HepG2 (cell line): ENCODE measurements around the gene SESN2. TPM values are rescaled to one million over a fixed set of nuclear protein-coding genes. Genes with fewer than 3 reads are reported as not detected.

Source experiments
- ATRX ChIP-seq: sonication (generic); formaldehyde crosslinking; IDR thresholded peaks from 2 replicates; pipeline ENCODE4 v1.4.0; 2020; ENCODE audit warnings: missing genetic modification reagents, borderline replicate concordance
- BRCA1 ChIP-seq: sonication (generic); formaldehyde crosslinking; IDR thresholded peaks from 2 replicates; pipeline ENCODE4 v1.4.0; 2020; ENCODE audit warnings: missing genetic modification reagents
- CBFB ChIP-seq: sonication (generic); formaldehyde crosslinking; IDR thresholded peaks from 2 replicates; pipeline ENCODE4 v1.4.0; 2020; ENCODE audit warnings: missing genetic modification reagents
- CCAR2 ChIP-seq: fragments of 200-400 bp; formaldehyde crosslinking; optimal IDR thresholded peaks from 2 replicates; pipeline ENCODE3; 2018; ENCODE audit warnings: low read depth, mild to moderate bottlenecking, low read length, moderate library complexity
- JUNB ChIP-seq: sonication (generic); formaldehyde crosslinking; IDR thresholded peaks from 2 replicates; pipeline ENCODE4 v1.8.0; 2022; ENCODE audit warnings: missing genetic modification reagents, mild to moderate bottlenecking, borderline replicate concordance
- MAFG ChIP-seq: sonication (generic); formaldehyde crosslinking; IDR thresholded peaks from 2 replicates; pipeline ENCODE4 v1.5.1; 2020; ENCODE audit warnings: mild to moderate bottlenecking, missing genetic modification reagents
- MED8 ChIP-seq: sonication (generic); formaldehyde crosslinking; IDR thresholded peaks from 2 replicates; pipeline ENCODE4 v1.8.1; 2023; ENCODE audit warnings: mild to moderate bottlenecking, missing genetic modification reagents; ENCODE audit not compliant: insufficient replicate concordance
- MEIS1 ChIP-seq: sonication (generic); formaldehyde crosslinking; IDR thresholded peaks from 2 replicates; pipeline ENCODE4 v1.9.0; 2021; ENCODE audit warnings: mild to moderate bottlenecking, missing genetic modification reagents, moderate library complexity, borderline replicate concordance
- MTA3 ChIP-seq: sonication (generic); formaldehyde crosslinking; IDR thresholded peaks from 2 replicates; pipeline ENCODE4 v1.4.0; 2020; ENCODE audit warnings: missing genetic modification reagents
- NFATC3 ChIP-seq: sonication (generic); formaldehyde crosslinking; IDR thresholded peaks from 2 replicates; pipeline ENCODE4 v1.5.1; 2020; ENCODE audit warnings: mild to moderate bottlenecking, missing genetic modification reagents
- PAX8 ChIP-seq: sonication (generic); formaldehyde crosslinking; IDR thresholded peaks from 2 replicates; pipeline ENCODE4 v1.8.0; 2022; ENCODE audit warnings: mild to moderate bottlenecking, missing genetic modification reagents, borderline replicate concordance
- SNRNP70 ChIP-seq: fragments of 200-400 bp; formaldehyde crosslinking; IDR thresholded peaks from 2 replicates; pipeline ENCODE4 v1.6.1; 2017; ENCODE audit warnings: mild to moderate bottlenecking, low read depth, low read length, moderate library complexity
- SOX6 ChIP-seq, 2 experiments: fragments of 450-650 bp in 1 of 2; sonication (generic) in 1 of 2; formaldehyde crosslinking in 1 of 2; IDR thresholded peaks; 2 replicates each; pipeline versions ENCODE4 v1.4.0 to v1.6.1; 2017 to 2020; ENCODE audit warnings: antibody characterized with exemption in 1 of 2, mild to moderate bottlenecking in 1 of 2, missing genetic modification reagents in 1 of 2
- SRF ChIP-seq: IDR thresholded peaks from 2 replicates; pipeline ENCODE4 v1.6.1; 2011; ENCODE audit warnings: mild to moderate bottlenecking, low read depth, low read length, moderate library complexity
- YY1 ChIP-seq: IDR thresholded peaks from 2 replicates; pipeline ENCODE4 v1.6.1; 2011; ENCODE audit warnings: low read length, low read depth, moderate library complexity, mild to moderate bottlenecking; ENCODE audit not compliant: insufficient read depth, insufficient replicate concordance
- ZNF354B ChIP-seq: sonication (generic); formaldehyde crosslinking; IDR thresholded peaks from 2 replicates; pipeline ENCODE4 v1.8.0; 2022; ENCODE audit warnings: mild to moderate bottlenecking, missing genetic modification reagents
- ZNF431 ChIP-seq: sonication (generic); formaldehyde crosslinking; IDR thresholded peaks from 2 replicates; pipeline ENCODE4 v1.9.0; 2022; ENCODE audit warnings: missing genetic modification reagents, low read depth, mild to moderate bottlenecking, borderline replicate concordance
- ZNF562 ChIP-seq: sonication (generic); formaldehyde crosslinking; IDR thresholded peaks from 2 replicates; pipeline ENCODE4 v1.8.0; 2022; ENCODE audit warnings: missing genetic modification reagents, borderline replicate concordance
- polyA plus RNA-seq, 8 experiments: library from polyadenylated mRNA; depleted of rRNA in 3 of 8; stranded (reverse) in 7 of 8; unstranded in 1 of 8; fragments of >200 nt; fragmentation: Illumina TruSeq in 4 of 8; extraction: Trizol in 4 of 8; gene quantifications; 2 replicates each; pipeline versions ENCODE4 v1.2.1 to v1.2.3, GENCODE V29; 2011 to 2016; ENCODE audit warnings: low read depth in 4 of 8, missing spikeins in 1 of 8, mixed read lengths in 1 of 8; ENCODE audit not compliant: insufficient read depth in 1 of 8
- total RNA-seq, 5 experiments: library from RNA; depleted of rRNA; stranded (reverse); fragments of >200 nt; fragmentation: Illumina TruSeq; extraction: Trizol; gene quantifications; 2 replicates each; pipeline ENCODE4 v1.2.3, GENCODE V29; 2016; ENCODE audit warnings: low read depth in 1 of 5
- TF ChIP-seq, protein P1 (sequence below): sonication (generic); formaldehyde crosslinking; IDR thresholded peaks from 2 replicates; pipeline ENCODE4 v1.8.1; 2023; ENCODE audit warnings: mild to moderate bottlenecking, missing genetic modification reagents
- TF ChIP-seq, protein P2 (sequence below): IDR thresholded peaks from 2 replicates; pipeline ENCODE4 v1.6.1; 2016; ENCODE audit warnings: missing biosample characterization, missing genetic modification reagents, low read depth
- TF ChIP-seq, protein P3 (sequence below): sonication (generic); formaldehyde crosslinking; IDR thresholded peaks from 2 replicates; pipeline ENCODE4 v1.5.0; 2020; ENCODE audit warnings: mild to moderate bottlenecking, missing genetic modification reagents
- TF ChIP-seq, protein P4 (sequence below): sonication (generic); formaldehyde crosslinking; IDR thresholded peaks from 2 replicates; pipeline ENCODE4 v1.9.0; 2021; ENCODE audit warnings: missing genetic modification reagents, mild to moderate bottlenecking, borderline replicate concordance

Gene SESN2
- total and polyA plus RNA-seq, 2 of the 13 experiments (the other 11 are each of a cell fraction or from before 2014, with no cell fraction given) = 13.2 to 19.1 TPM

DNA sequence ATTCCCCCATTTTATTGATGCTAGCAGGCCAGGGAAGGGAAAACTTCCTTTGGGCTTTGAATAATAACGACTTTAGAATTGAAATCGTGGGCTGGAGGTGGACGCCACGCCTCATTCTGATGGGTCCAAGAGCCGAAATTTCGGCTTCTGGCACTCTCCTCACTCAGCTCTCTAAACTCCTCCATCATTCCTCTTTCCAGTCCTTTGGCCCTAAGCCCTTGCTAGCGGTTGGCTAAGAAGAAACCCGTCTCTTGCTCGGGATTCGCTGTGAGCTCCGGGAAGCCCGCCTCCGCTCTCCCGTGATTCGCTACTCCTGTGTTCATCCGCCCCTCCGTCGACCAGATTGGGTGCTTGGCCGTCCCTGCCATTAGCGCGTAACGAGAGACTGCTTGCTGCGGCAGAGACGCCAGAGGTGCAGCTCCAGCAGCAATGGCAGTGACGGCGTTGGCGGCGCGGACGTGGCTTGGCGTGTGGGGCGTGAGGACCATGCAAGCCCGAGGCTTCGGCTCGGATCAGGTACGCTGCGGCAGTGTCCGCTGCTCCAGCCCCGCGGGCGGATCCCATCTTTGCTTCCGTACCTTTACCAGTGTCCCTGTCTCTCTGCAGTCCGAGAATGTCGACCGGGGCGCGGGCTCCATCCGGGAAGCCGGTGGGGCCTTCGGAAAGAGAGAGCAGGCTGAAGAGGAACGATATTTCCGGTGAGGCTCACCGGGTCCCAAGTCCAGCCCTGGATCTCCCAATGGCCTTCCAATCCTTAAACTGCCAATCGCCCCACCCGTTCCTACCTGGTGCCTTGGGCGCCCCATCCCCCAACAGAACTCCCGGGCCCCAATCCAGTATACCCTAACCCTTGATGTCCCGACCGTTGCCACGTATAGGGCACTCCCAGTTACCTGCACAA lies 23.3 kb upstream of the SESN2 start, which contains the start of gene ATP5IF1 (continued):
- TF ChIP-seq, protein P1, sequence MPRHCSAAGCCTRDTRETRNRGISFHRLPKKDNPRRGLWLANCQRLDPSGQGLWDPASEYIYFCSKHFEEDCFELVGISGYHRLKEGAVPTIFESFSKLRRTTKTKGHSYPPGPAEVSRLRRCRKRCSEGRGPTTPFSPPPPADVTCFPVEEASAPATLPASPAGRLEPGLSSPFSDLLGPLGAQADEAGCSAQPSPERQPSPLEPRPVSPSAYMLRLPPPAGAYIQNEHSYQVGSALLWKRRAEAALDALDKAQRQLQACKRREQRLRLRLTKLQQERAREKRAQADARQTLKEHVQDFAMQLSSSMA = no peak
- TF ChIP-seq MAFG (CRISPR knock-in tag) = no peak
- TF ChIP-seq MTA3 (CRISPR knock-in tag) = no peak
- no peak for TF ChIP-seq ZNF562 (CRISPR knock-in tag)
- TF ChIP-seq, protein P2, sequence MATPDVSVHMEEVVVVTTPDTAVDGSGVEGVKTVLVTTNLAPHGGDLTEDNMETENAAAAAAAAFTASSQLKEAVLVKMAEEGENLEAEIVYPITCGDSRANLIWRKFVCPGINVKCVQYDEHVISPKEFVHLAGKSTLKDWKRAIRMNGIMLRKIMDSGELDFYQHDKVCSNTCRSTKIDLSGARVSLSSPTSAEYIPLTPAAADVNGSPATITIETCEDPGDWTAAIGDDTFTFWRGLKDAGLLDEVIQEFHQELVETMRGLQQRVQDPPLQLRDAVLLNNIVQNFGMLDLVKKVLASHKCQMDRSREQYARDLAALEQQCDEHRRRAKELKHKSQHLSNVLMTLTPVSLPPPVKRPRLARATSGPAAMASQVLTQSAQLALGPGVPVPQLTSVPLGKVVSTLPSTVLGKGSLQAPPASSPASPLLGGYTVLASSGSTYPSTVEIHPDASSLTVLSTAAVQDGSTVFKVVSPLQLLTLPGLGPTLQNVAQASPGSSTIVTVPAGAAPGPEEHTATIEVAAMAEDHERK (CRISPR knock-in tag) = no peak
- peak; percentile 81; the same call in 1 of the 2 replicates for TF ChIP-seq BRCA1 (CRISPR knock-in tag)
- no peak for TF ChIP-seq JUNB (CRISPR knock-in tag)
- TF ChIP-seq ATRX (CRISPR knock-in tag) = no peak
- TF ChIP-seq, protein P3, sequence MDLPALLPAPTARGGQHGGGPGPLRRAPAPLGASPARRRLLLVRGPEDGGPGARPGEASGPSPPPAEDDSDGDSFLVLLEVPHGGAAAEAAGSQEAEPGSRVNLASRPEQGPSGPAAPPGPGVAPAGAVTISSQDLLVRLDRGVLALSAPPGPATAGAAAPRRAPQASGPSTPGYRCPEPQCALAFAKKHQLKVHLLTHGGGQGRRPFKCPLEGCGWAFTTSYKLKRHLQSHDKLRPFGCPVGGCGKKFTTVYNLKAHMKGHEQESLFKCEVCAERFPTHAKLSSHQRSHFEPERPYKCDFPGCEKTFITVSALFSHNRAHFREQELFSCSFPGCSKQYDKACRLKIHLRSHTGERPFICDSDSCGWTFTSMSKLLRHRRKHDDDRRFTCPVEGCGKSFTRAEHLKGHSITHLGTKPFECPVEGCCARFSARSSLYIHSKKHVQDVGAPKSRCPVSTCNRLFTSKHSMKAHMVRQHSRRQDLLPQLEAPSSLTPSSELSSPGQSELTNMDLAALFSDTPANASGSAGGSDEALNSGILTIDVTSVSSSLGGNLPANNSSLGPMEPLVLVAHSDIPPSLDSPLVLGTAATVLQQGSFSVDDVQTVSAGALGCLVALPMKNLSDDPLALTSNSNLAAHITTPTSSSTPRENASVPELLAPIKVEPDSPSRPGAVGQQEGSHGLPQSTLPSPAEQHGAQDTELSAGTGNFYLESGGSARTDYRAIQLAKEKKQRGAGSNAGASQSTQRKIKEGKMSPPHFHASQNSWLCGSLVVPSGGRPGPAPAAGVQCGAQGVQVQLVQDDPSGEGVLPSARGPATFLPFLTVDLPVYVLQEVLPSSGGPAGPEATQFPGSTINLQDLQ (CRISPR knock-in tag) = peak; percentile 60; the same call in 1 of the 2 replicates
- TF ChIP-seq, protein P4, sequence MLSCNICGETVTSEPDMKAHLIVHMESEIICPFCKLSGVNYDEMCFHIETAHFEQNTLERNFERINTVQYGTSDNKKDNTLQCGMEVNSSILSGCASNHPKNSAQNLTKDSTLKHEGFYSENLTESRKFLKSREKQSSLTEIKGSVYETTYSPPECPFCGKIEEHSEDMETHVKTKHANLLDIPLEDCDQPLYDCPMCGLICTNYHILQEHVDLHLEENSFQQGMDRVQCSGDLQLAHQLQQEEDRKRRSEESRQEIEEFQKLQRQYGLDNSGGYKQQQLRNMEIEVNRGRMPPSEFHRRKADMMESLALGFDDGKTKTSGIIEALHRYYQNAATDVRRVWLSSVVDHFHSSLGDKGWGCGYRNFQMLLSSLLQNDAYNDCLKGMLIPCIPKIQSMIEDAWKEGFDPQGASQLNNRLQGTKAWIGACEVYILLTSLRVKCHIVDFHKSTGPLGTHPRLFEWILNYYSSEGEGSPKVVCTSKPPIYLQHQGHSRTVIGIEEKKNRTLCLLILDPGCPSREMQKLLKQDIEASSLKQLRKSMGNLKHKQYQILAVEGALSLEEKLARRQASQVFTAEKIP (CRISPR knock-in tag) = no peak
- no peak for TF ChIP-seq SRF
- no peak for TF ChIP-seq SNRNP70
- TF ChIP-seq NFATC3 (CRISPR knock-in tag) = peak; percentile 50; the same call in 1 of the 2 replicates
- peak; percentile 85 for TF ChIP-seq CBFB (CRISPR knock-in tag)
- no peak for TF ChIP-seq CCAR2
- no peak for TF ChIP-seq ZNF431 (CRISPR knock-in tag)
- TF ChIP-seq YY1 = peak; percentile 85
- peak; percentile 94; the same call in 1 of the 2 replicates for TF ChIP-seq PAX8 (CRISPR knock-in tag)
- peak; percentile 73 for TF ChIP-seq MED8
- 0 out of 2 replicates have a peak, but pooled peaks have one; percentile 23 for TF ChIP-seq ZNF354B (CRISPR knock-in tag)
- peak; percentile 94 for TF ChIP-seq MEIS1 (CRISPR knock-in tag)
- TF ChIP-seq SOX6 (IDR thresholded peaks at IDR 0.05) = no peak
- peak; percentile 23; the same call in 1 of the 2 replicates for TF ChIP-seq SOX6 (CRISPR knock-in tag; IDR thresholded peaks at IDR 0.05)
